ENCODE data around the gene TGIF2LX. TPM values are rescaled to one million over a fixed set of nuclear protein-coding genes. Genes with fewer than 3 reads are reported as not detected.
"Not testable (repeated sequence)": the region's sequence is repeated elsewhere in the genome, so short reads cannot be mapped to it uniquely, and the experiment has no call there.

The TGIF2LX gene
- not detected for polyA plus RNA-seq (2013, experiment 1 of 2)
- 0.04 TPM for polyA plus RNA-seq (2013, experiment 2 of 2)

DNA sequence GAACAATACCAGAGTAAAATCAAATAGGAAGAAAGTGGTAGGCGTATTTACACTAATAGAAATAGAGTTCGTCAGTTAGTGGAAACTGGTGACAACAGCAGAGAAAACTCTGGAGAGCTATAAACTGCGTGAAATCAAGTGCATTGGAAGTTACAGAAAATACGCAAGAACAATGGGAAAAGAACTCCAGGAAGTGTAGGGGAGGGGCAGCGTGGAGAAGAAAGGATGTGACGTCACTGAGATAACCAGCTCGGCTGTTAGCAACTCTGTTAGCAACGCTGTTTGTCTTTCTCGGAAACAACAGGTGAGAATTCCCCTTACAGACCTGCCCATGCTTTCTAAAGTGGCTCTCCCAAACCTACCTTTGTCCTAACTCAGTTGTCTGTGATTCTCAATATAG, at the start of gene TGIF2LX:
TGIF2LX (plus strand) TSS at position 244 of the 400 bp plus-strand sequence. CDS start 178 bp downstream, outside the sequence.
- DNase-seq, result peak; percentile 21
- H3K23ac ChIP-seq (ENCODE audit: low read length); H3K9ac ChIP-seq (ENCODE audit: low read length); H4K5ac ChIP-seq (ENCODE audit: low read length); H3K79me2 ChIP-seq (ENCODE audit: control insufficient read depth, insufficient read depth, low read length); H2BK15ac ChIP-seq (replicated peaks; ENCODE audit: low read depth); H3K18ac ChIP-seq (ENCODE audit: low read length); H3K4me2 ChIP-seq (ENCODE audit: low read length); H4K8ac ChIP-seq (ENCODE audit: low read depth, low read length); H3K27me3 ChIP-seq (ENCODE audit: insufficient read depth, low read length, poor library complexity); H3K36me3 ChIP-seq (ENCODE audit: control insufficient read depth, insufficient read depth, low read length); H2AK5ac ChIP-seq (ENCODE audit: low read length); H3K4ac ChIP-seq (ENCODE audit: low read depth, low read length); H3K4me3 ChIP-seq (ENCODE audit: low read length); H2BK5ac ChIP-seq (ENCODE audit: low read length); H3K56ac ChIP-seq (ENCODE audit: low read length); H3K27ac ChIP-seq (ENCODE audit: low read depth, low read length); H2BK120ac ChIP-seq (ENCODE audit: low read depth, low read length); H3K79me1 ChIP-seq (ENCODE audit: low read length); H3K4me1 ChIP-seq (ENCODE audit: control insufficient read depth, low read depth, low read length): not testable (repeated sequence)
- no CpG with 5 or more reads among the region's 9 CpGs for WGBS (ENCODE audit: extremely low coverage, insufficient coverage, low lambda C conversion rate)

DNA sequence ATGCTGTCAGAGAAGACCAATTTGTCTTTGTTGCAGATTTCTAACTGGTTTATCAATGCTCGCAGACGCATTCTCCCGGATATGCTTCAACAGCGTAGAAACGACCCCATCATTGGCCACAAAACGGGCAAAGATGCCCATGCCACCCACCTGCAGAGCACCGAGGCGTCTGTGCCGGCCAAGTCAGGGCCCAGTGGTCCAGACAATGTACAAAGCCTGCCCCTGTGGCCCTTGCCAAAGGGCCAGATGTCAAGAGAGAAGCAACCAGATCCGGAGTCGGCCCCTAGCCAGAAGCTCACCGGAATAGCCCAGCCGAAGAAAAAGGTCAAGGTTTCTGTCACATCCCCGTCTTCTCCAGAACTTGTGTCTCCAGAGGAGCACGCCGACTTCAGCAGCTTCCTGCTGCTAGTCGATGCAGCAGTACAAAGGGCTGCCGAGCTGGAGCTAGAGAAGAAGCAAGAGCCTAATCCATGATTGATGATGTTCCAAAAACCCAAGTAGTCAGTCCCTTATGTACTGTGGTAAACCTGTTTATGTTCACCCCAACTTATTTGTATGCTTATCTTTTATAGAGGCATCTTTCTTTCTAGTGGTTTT, 728 bp downstream of the TGIF2LX start:
- not testable (repeated sequence) for H3K36me3 ChIP-seq (ENCODE audit: control insufficient read depth, insufficient read depth, low read length); H3K4me1 ChIP-seq (ENCODE audit: control insufficient read depth, low read depth, low read length); H3K9ac ChIP-seq (ENCODE audit: low read length); H3K79me1 ChIP-seq (ENCODE audit: low read length); H2AK5ac ChIP-seq (ENCODE audit: low read length); H3K4me3 ChIP-seq (ENCODE audit: low read length); H3K27ac ChIP-seq (ENCODE audit: low read depth, low read length); H2BK15ac ChIP-seq (replicated peaks; ENCODE audit: low read depth); DNase-seq; H3K23ac ChIP-seq (ENCODE audit: low read length); H3K4me2 ChIP-seq (ENCODE audit: low read length); H4K5ac ChIP-seq (ENCODE audit: low read length); H2BK120ac ChIP-seq (ENCODE audit: low read depth, low read length); H2BK5ac ChIP-seq (ENCODE audit: low read length); H3K79me2 ChIP-seq (ENCODE audit: control insufficient read depth, insufficient read depth, low read length); H4K8ac ChIP-seq (ENCODE audit: low read depth, low read length); H3K27me3 ChIP-seq (ENCODE audit: insufficient read depth, low read length, poor library complexity); H3K18ac ChIP-seq (ENCODE audit: low read length); H3K4ac ChIP-seq (ENCODE audit: low read depth, low read length); H3K56ac ChIP-seq (ENCODE audit: low read length)
- WGBS (ENCODE audit: extremely low coverage, insufficient coverage, low lambda C conversion rate), result no CpG with 5 or more reads among the region's 18 CpGs

DNA sequence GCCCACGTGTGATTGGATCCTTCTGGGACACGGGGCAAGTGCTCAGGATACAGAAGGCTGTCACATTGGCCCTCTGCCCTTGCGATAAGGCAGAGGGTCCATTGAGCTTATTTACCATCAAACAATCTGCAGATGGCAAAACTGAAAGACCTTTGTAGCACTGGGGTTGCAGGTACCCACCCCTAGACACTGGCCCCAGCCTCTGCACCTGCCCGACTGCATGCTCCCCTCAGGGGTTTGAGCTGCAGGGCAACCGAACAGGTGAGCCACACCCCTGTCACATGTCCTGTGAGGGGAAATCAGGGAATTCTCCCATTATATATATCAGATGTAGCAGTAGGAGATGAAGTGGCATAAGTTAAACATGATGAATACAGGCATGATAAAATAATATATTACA, 21.4 kb downstream of the TGIF2LX start:
- not testable (repeated sequence) for H3K23ac ChIP-seq (ENCODE audit: low read length); H4K5ac ChIP-seq (ENCODE audit: low read length); H3K9ac ChIP-seq (ENCODE audit: low read length); H3K4ac ChIP-seq (ENCODE audit: low read depth, low read length); H2BK120ac ChIP-seq (ENCODE audit: low read depth, low read length); H4K8ac ChIP-seq (ENCODE audit: low read depth, low read length); DNase-seq; H3K27me3 ChIP-seq (ENCODE audit: insufficient read depth, low read length, poor library complexity); H2BK5ac ChIP-seq (ENCODE audit: low read length); H3K36me3 ChIP-seq (ENCODE audit: control insufficient read depth, insufficient read depth, low read length); H3K27ac ChIP-seq (ENCODE audit: low read depth, low read length); H3K4me2 ChIP-seq (ENCODE audit: low read length); H3K18ac ChIP-seq (ENCODE audit: low read length); H3K79me1 ChIP-seq (ENCODE audit: low read length); H3K56ac ChIP-seq (ENCODE audit: low read length); H2AK5ac ChIP-seq (ENCODE audit: low read length); H3K4me3 ChIP-seq (ENCODE audit: low read length); H3K4me1 ChIP-seq (ENCODE audit: control insufficient read depth, low read depth, low read length); H3K79me2 ChIP-seq (ENCODE audit: control insufficient read depth, insufficient read depth, low read length); H2BK15ac ChIP-seq (replicated peaks; ENCODE audit: low read depth)
- WGBS (ENCODE audit: extremely low coverage, insufficient coverage, low lambda C conversion rate), result no CpG with 5 or more reads among the region's 5 CpGs

DNA sequence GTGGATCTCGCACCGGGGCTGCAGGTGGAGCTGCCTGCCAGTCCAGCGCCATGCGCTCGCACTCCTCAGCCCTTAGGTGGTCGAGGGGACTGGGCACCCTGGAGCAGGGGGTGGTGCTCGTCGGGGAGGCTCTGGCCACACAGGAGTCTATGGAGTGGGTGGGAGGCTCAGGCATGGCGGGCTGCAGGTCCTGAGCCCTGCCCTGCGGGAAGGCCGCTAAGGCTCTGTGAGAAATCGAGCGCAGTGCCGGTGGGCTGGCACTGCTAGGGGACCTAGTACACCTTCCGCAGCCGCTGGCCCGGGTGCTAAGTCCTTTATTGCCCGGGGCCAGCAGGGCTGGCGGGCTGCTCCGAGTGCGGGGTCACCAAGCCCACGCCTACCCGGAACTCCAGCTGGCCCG, 43.9 kb downstream of the TGIF2LX start:
- not testable (repeated sequence) for H3K4me1 ChIP-seq (ENCODE audit: control insufficient read depth, low read depth, low read length); H3K27me3 ChIP-seq (ENCODE audit: insufficient read depth, low read length, poor library complexity); H2BK15ac ChIP-seq (replicated peaks; ENCODE audit: low read depth); H3K18ac ChIP-seq (ENCODE audit: low read length); H4K8ac ChIP-seq (ENCODE audit: low read depth, low read length); H3K4me3 ChIP-seq (ENCODE audit: low read length); H4K5ac ChIP-seq (ENCODE audit: low read length); H3K79me1 ChIP-seq (ENCODE audit: low read length); H3K79me2 ChIP-seq (ENCODE audit: control insufficient read depth, insufficient read depth, low read length); H3K56ac ChIP-seq (ENCODE audit: low read length); H3K23ac ChIP-seq (ENCODE audit: low read length); H2AK5ac ChIP-seq (ENCODE audit: low read length); H3K27ac ChIP-seq (ENCODE audit: low read depth, low read length); H3K9ac ChIP-seq (ENCODE audit: low read length); H2BK120ac ChIP-seq (ENCODE audit: low read depth, low read length); H3K4me2 ChIP-seq (ENCODE audit: low read length); H2BK5ac ChIP-seq (ENCODE audit: low read length); DNase-seq; H3K4ac ChIP-seq (ENCODE audit: low read depth, low read length); H3K36me3 ChIP-seq (ENCODE audit: control insufficient read depth, insufficient read depth, low read length)
- no CpG with 5 or more reads among the region's 24 CpGs for WGBS (ENCODE audit: extremely low coverage, insufficient coverage, low lambda C conversion rate)
